ENCODE data around the gene RRP12.

RRP12 gene

DNA sequence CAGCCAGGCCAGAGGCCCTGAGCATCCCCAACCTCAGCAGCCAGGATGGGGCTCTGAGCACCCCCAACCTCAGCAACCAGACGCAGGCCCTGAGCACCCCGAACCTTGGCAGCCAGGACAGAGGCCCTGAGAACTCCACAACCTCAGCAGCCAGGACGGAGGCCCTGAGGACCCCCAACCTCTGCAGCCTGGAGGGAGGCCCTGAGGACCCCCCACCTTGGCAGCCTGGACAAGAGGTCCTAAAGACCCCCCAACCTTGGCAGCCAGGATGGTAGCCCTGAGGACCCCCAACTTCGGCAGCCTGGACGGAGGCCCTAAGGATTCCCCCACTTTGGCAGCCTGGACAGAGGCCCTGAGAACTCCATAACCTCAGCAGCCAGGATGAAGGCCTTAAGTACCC is 17.0 kb downstream of the RRP12 start:
- DNase-seq (ENCODE audit: low read depth) = no peak
- no peak overlapping the region for H3K4me3 ChIP-seq (replicated peaks; ENCODE audit: low read depth, low read length)
- TF ChIP-seq, protein P1, sequence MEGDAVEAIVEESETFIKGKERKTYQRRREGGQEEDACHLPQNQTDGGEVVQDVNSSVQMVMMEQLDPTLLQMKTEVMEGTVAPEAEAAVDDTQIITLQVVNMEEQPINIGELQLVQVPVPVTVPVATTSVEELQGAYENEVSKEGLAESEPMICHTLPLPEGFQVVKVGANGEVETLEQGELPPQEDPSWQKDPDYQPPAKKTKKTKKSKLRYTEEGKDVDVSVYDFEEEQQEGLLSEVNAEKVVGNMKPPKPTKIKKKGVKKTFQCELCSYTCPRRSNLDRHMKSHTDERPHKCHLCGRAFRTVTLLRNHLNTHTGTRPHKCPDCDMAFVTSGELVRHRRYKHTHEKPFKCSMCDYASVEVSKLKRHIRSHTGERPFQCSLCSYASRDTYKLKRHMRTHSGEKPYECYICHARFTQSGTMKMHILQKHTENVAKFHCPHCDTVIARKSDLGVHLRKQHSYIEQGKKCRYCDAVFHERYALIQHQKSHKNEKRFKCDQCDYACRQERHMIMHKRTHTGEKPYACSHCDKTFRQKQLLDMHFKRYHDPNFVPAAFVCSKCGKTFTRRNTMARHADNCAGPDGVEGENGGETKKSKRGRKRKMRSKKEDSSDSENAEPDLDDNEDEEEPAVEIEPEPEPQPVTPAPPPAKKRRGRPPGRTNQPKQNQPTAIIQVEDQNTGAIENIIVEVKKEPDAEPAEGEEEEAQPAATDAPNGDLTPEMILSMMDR (IDR thresholded peaks at IDR 0.05; ENCODE audit: low read length, missing control alignments) = no peak

DNA sequence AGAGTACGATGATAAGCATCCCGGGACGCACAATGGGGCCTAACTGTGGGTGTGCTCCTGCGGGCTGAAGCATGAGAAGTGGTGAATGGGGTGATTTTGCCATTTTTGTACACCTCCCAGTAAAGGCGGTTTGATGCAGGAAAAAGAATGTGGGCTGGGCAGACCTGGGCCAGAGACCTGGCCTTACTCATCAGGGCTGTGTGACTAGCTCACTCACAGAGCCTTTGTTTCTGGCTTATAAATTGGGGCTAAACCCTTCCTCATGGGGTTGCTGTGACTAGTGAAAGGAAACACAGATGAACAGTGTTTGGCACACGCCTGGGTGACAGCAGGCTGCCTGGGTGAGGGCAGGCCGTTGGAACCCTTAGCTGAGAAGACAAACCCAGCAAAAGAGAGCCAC is 18.0 kb downstream of the RRP12 start:
- TF ChIP-seq, protein P1 (IDR thresholded peaks at IDR 0.05; ENCODE audit: low read length, missing control alignments) = no peak
- H3K4me3 ChIP-seq (replicated peaks; ENCODE audit: low read depth, low read length) = no peak overlapping the region
- DNase-seq (ENCODE audit: low read depth) = no peak

DNA sequence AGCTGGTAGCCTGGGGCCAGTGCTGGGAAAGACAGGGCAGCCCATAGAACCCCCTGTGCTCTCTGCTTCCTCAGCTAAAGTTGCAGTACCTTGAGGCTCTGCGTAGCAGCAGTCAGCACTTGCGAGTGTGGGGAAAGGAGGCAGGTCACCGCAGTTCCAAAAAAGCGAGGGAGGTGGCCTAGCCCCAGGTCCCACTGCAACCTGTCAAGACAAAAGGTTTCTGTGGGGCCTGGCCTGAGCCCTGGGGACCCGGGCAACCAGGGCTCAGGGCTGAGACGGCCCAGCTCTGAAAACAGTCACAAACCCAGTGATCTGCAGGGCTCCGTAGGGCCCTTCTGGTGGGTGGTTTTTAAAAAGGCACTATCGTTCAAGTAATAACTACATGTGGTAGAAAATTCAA is 19.5 kb downstream of the RRP12 start:
- no peak overlapping the region for H3K4me3 ChIP-seq (replicated peaks; ENCODE audit: low read depth, low read length)
- no peak for DNase-seq (ENCODE audit: low read depth)
- TF ChIP-seq, protein P1 (IDR thresholded peaks at IDR 0.05; ENCODE audit: low read length, missing control alignments) = no peak

DNA sequence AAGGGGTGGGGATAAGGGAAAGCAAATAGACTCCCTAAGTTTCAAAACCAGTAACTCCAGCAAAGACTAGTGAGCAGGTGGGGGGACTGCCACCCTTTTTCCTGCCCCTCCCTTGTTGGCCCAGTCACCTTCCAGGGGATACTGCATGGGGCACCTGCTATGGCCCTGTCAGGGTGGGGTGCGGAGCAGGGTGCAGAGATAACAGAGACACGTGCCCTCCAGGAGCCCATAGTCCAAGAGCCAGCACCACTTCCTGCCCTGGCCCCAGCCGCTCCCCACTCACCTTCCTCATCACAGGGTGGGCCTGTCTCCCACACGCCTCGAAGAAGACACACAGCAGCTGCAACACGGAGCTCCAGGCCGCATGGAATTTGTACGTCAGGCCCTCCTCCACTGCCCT is 20.6 kb downstream of the RRP12 start:
- H3K4me3 ChIP-seq (replicated peaks; ENCODE audit: low read depth, low read length) = no peak overlapping the region
- DNase-seq (ENCODE audit: low read depth) = no peak
- TF ChIP-seq, protein P1 (IDR thresholded peaks at IDR 0.05; ENCODE audit: low read length, missing control alignments) = no peak

DNA sequence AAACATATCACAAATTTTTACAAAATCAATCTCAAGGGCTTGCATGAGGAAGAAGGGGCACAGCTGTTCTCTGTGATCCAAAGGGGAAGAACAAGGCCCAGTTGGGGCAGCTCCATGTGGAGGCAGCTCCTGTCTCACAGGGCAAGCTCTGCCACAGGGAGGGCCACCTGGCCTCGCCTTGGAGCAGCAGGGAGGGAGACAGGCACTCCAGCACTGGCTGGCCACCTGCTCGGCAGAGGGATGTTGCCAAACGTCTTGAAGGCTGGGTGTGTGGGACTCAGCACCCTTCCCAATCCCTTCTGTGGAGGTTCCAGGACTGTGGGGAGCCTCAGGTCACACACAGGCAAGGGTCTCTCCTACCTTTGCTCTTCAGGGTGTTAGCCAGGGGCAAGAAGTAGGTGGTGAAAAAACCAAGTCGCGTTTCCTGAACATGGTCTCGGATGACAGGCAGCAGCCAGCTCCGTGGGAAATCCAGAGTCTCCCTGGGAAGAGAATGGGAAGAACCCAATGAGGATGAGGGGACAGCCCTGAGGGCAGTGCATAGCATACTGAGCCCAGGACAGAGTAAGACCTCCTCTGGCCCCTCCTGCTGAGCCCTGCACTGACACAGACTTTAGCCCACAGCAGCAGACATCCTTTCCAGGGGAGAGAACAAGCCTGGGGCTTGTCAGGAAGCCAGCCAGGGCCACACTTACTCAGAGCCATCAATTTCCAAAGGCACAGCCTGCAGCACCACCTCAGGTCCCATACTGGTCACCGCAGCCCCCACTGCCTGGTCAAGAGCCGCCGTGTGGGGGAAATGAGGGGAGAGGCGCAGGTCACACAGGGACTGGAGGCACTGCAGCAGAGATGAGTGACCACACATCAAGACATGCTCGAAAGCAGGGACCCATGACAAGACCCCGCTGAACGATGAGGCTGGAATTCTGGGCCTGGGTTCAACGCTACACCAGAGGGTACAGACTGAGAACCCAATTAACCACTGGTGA is 21.9 kb downstream of the RRP12 start:
- TF ChIP-seq, protein P1 (IDR thresholded peaks at IDR 0.05; ENCODE audit: low read length, missing control alignments) = no peak
- DNase-seq (ENCODE audit: low read depth) = no peak
- H3K4me3 ChIP-seq (replicated peaks; ENCODE audit: low read depth, low read length) = no peak overlapping the region

DNA sequence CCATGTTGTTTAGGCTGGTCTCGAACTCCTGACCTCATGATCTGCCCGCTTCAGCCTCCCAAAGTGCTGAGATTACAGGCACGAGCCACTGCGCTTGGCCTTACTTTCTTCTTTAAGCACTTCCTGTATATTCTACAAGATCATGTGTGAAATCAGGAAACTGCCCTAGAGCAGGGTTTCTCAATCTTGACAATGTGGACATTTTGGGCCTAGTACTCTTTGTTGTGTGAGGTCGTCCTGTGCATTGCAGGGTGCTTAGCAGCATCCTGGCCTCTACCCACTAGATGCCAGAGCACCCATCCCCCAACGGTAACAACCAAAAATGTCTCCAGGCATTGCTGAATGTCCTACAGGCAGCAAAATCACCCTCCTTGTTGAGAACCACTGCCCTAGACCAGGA is 24.7 kb downstream of the RRP12 start:
- no peak for DNase-seq (ENCODE audit: low read depth)
- TF ChIP-seq, protein P1 (IDR thresholded peaks at IDR 0.05; ENCODE audit: low read length, missing control alignments) = no peak
- no peak overlapping the region for H3K4me3 ChIP-seq (replicated peaks; ENCODE audit: low read depth, low read length)
